H1 (cell line): ENCODE measurements around the gene IFNL2. TPM values are rescaled to one million over a fixed set of nuclear protein-coding genes. Genes with fewer than 3 reads are reported as not detected.

Experiments used
- CTCF ChIA-PET: fragments of 300-600 bp; sonication (Branson Sonifier 250); formaldehyde crosslinking; loops from one replicate; lab custom pipeline; 2021; ENCODE audit not compliant: partially characterized antibody; lab: Charles Lee
- POLR2A ChIA-PET: fragments of 300-600 bp; sonication (Branson Sonifier 250); formaldehyde crosslinking; loops from one replicate; lab custom pipeline; 2021; ENCODE audit warnings: inconsistent platforms; ENCODE audit not compliant: partially characterized antibody; lab: Charles Lee
- DNase-seq, 2 experiments: peaks; one replicate each; pipeline versions ENCODE4 v3.0.0 to v3.0.0-alpha.2; 2010 to 2022; ENCODE audit warnings: low spot score in 2 of 2, low read depth in 1 of 2, mixed read lengths in 1 of 2
- FAIRE-seq: peaks from 2 replicates; lab custom pipeline; 2011; peaks lifted over from hg19 to GRCh38; lab: Jason Lieb, UNC
- H2AFZ ChIP-seq: 2 replicates; pipeline ENCODE4 v1.8.1; 2012; ENCODE audit warnings: low read length, inconsistent platforms
- H2AK5ac ChIP-seq: 2 replicates; pipeline ENCODE4 v1.6.1; 2013; ENCODE audit warnings: low read depth, low read length
- H2BK120ac ChIP-seq: replicated peaks from 2 replicates; pipeline ENCODE3; 2013; ENCODE audit warnings: low read depth, low read length, inconsistent platforms
- H2BK12ac ChIP-seq: 2 replicates; pipeline ENCODE4 v1.6.1; 2013; ENCODE audit warnings: low read depth, low read length
- H2BK15ac ChIP-seq: 2 replicates; pipeline ENCODE4 v1.6.1; 2013; ENCODE audit warnings: low read length
- H2BK20ac ChIP-seq: 2 replicates; pipeline ENCODE4 v1.6.1; 2013; ENCODE audit warnings: low read length
- H2BK5ac ChIP-seq: 2 replicates; pipeline ENCODE4 v1.6.1; 2013; ENCODE audit warnings: low read depth, low read length
- H3K14ac ChIP-seq: 2 replicates; pipeline ENCODE4 v1.6.1; 2013; ENCODE audit warnings: inconsistent platforms; ENCODE audit not compliant: insufficient read length
- H3K18ac ChIP-seq: 2 replicates; pipeline ENCODE4 v1.6.1; 2013; ENCODE audit warnings: low read length; ENCODE audit errors: extremely low read depth
- H3K23ac ChIP-seq: 2 replicates; pipeline ENCODE4 v1.6.1; 2013; ENCODE audit warnings: inconsistent platforms; ENCODE audit not compliant: insufficient read length
- H3K23me2 ChIP-seq: 2 replicates; pipeline ENCODE4 v1.6.1; 2013; ENCODE audit warnings: low read depth, low read length
- H3K27ac ChIP-seq: 2 replicates; pipeline ENCODE4 v1.6.1; 2011; ENCODE audit warnings: low read depth, low read length, inconsistent platforms
- H3K27me3 ChIP-seq, 4 experiments: replicated peaks in 1 of 4; 1 replicate in 1 of 4; 2 replicates in 3 of 4; pipeline versions ENCODE4 v1.6.1 to v1.8.1; 2011 to 2013; ENCODE audit warnings: low read length in 3 of 4, mild to moderate bottlenecking in 3 of 4, inconsistent platforms in 2 of 4, mixed read lengths in 2 of 4, moderate library complexity in 1 of 4; ENCODE audit not compliant: control insufficient read depth in 3 of 4, insufficient read depth in 3 of 4; ENCODE audit errors: extremely low read depth in 1 of 4
- H3K36me3 ChIP-seq, 4 experiments: 2 replicates each; pipeline versions ENCODE4 v1.6.1 to v1.8.1; 2011 to 2013; ENCODE audit warnings: mild to moderate bottlenecking in 4 of 4, low read length in 3 of 4, moderate library complexity in 2 of 4, control low read depth in 1 of 4, inconsistent platforms in 1 of 4; ENCODE audit not compliant: insufficient read depth in 4 of 4, control insufficient read depth in 2 of 4
- H3K4ac ChIP-seq: replicated peaks from 2 replicates; pipeline ENCODE3; 2013; ENCODE audit warnings: low read length, low read depth, mixed read lengths, inconsistent platforms; ENCODE audit not compliant: insufficient read length
- H3K4me1 ChIP-seq, 4 experiments: replicated peaks in 1 of 4; 1 replicate in 1 of 4; 2 replicates in 3 of 4; pipeline versions ENCODE4 v1.6.1 to v1.8.1; 2011 to 2013; ENCODE audit warnings: low read length in 3 of 4, inconsistent platforms in 2 of 4, mixed read lengths in 1 of 4; ENCODE audit not compliant: insufficient read depth in 4 of 4, control insufficient read depth in 3 of 4
- H3K4me2 ChIP-seq, 2 experiments: 2 replicates each; pipeline versions ENCODE4 v1.6.1 to v1.8.1; 2011 to 2013; ENCODE audit warnings: low read depth in 2 of 2, low read length in 2 of 2, control low read depth in 1 of 2, inconsistent platforms in 1 of 2, mild to moderate bottlenecking in 1 of 2; ENCODE audit not compliant: insufficient read depth in 1 of 2
- H3K4me3 ChIP-seq, 4 experiments: fragments of 200-600, 300-600 bp in 1 of 4; sonication (generic), shearing (Covaris generic), sonication (Bioruptor Twin) in 1 of 4; 2 replicates each; pipeline versions ENCODE4 v1.5.1 to v1.8.1; 2011 to 2016; ENCODE audit warnings: low read length in 4 of 4, low read depth in 3 of 4, control low read depth in 2 of 4, inconsistent platforms in 2 of 4, mild to moderate bottlenecking in 2 of 4, mixed read lengths in 1 of 4, moderate library complexity in 1 of 4; ENCODE audit not compliant: insufficient read depth in 2 of 4; ENCODE audit errors: extremely low read depth in 1 of 4
- H3K56ac ChIP-seq: replicated peaks from 2 replicates; pipeline ENCODE3; 2013; ENCODE audit warnings: low read depth, mild to moderate bottlenecking, mixed read lengths, low read length, inconsistent platforms; ENCODE audit not compliant: insufficient read length
- H3K79me1 ChIP-seq: 2 replicates; pipeline ENCODE4 v1.6.1; 2013; ENCODE audit warnings: low read depth, low read length, control low read depth
- H3K79me2 ChIP-seq, 2 experiments: 2 replicates each; pipeline versions ENCODE4 v1.6.1 to v1.8.1; 2012 to 2013; ENCODE audit warnings: low read length in 2 of 2, mild to moderate bottlenecking in 2 of 2, inconsistent platforms in 1 of 2; ENCODE audit not compliant: insufficient read depth in 2 of 2, control insufficient read depth in 1 of 2
- H3K9ac ChIP-seq, 4 experiments: replicated peaks in 1 of 4; 1 replicate in 1 of 4; 2 replicates in 3 of 4; pipeline versions ENCODE4 v1.6.1 to v1.8.1; 2011 to 2013; ENCODE audit warnings: low read depth in 3 of 4, low read length in 3 of 4, control low read depth in 2 of 4, mild to moderate bottlenecking in 2 of 4, moderate library complexity in 2 of 4, inconsistent platforms in 1 of 4; ENCODE audit errors: extremely low read depth in 1 of 4
- H3K9me3 ChIP-seq, 2 experiments: 2 replicates each; pipeline versions ENCODE4 v1.6.1 to v1.8.1; 2012 to 2013; ENCODE audit warnings: mild to moderate bottlenecking in 2 of 2, moderate library complexity in 2 of 2, control low read depth in 1 of 2, inconsistent platforms in 1 of 2, low read depth in 1 of 2, low read length in 1 of 2, mixed read lengths in 1 of 2; ENCODE audit not compliant: insufficient read depth in 2 of 2
- H4K20me1 ChIP-seq, 2 experiments: replicated peaks in 1 of 2; 2 replicates each; pipeline versions ENCODE3 to v1.8.1; 2011 to 2013; ENCODE audit warnings: inconsistent platforms in 2 of 2, low read length in 2 of 2, mild to moderate bottlenecking in 1 of 2; ENCODE audit not compliant: insufficient read depth in 2 of 2, control insufficient read depth in 1 of 2
- H4K5ac ChIP-seq: 2 replicates; pipeline ENCODE4 v1.6.1; 2013; ENCODE audit warnings: low read length, low read depth, mixed read lengths, inconsistent platforms; ENCODE audit not compliant: insufficient read length
- H4K8ac ChIP-seq: 2 replicates; pipeline ENCODE4 v1.8.0; 2013; ENCODE audit warnings: mild to moderate bottlenecking, moderate library complexity, low read length, inconsistent platforms; ENCODE audit not compliant: insufficient read depth; ENCODE audit errors: extremely low read depth
- H4K91ac ChIP-seq: replicated peaks from 2 replicates; pipeline ENCODE3; 2013; ENCODE audit warnings: low read length, mixed read lengths, inconsistent platforms; ENCODE audit not compliant: insufficient read length
- KDM1A ChIP-seq: fragments of 200-600, 300-600 bp; sonication (generic); IDR thresholded peaks from 2 replicates; pipeline ENCODE4 v1.7.1; 2016; ENCODE audit warnings: mild to moderate bottlenecking, low read length, borderline replicate concordance
- WGBS, 2 experiments: shearing (Covaris generic) in 1 of 2; methylation state at CpG; one replicate each; pipeline versions ENCODE4 v1.1.6 to v1.1.7; 2013 to 2015; ENCODE audit warnings: low lambda C conversion rate in 2 of 2, mixed read lengths in 2 of 2, inconsistent platforms in 1 of 2, low coverage in 1 of 2, missing lambda C conversion rate in 1 of 2; ENCODE audit not compliant: insufficient replicate concordance in 2 of 2, insufficient coverage in 1 of 2, insufficient read length in 1 of 2; ENCODE audit errors: extremely low coverage in 1 of 2, missing lambda C conversion rate in 1 of 2; 5-methylcytosine and 5-hydroxymethylcytosine counted together
- polyA plus RNA-seq, 7 experiments: library from polyadenylated mRNA; depleted of rRNA in 3 of 7; stranded (reverse) in 5 of 7; unstranded in 2 of 7; fragments of >200 nt in 5 of 7; fragments of 200-250 nt in 2 of 7; gene quantifications; 1 replicate in 5 of 7; 2 replicates in 1 of 7; 4 replicates in 1 of 7; pipeline versions ENCODE4 v1.2.1 to v1.2.3, GENCODE V29; 2011 to 2013; ENCODE audit warnings: missing spikeins in 2 of 7, mixed read lengths in 2 of 7
- total RNA-seq: library from RNA; stranded (reverse); fragmentation: NEBNext Ultra II Directional; extraction: Animal tissue kit (Norgen Biotek cat#: 25700); gene quantifications from 2 replicates; pipeline ENCODE4 v1.2.1, GENCODE V29; 2021
- TF ChIP-seq, protein P1 (sequence below): IDR thresholded peaks from 2 replicates; pipeline ENCODE4 v1.6.1; 2012; ENCODE audit warnings: inconsistent platforms

IFNL2 gene
- total and polyA plus RNA-seq, 2 of the 8 experiments (the other 6 are each of a cell fraction or from before 2014, with no cell fraction given) = not detected

DNA sequence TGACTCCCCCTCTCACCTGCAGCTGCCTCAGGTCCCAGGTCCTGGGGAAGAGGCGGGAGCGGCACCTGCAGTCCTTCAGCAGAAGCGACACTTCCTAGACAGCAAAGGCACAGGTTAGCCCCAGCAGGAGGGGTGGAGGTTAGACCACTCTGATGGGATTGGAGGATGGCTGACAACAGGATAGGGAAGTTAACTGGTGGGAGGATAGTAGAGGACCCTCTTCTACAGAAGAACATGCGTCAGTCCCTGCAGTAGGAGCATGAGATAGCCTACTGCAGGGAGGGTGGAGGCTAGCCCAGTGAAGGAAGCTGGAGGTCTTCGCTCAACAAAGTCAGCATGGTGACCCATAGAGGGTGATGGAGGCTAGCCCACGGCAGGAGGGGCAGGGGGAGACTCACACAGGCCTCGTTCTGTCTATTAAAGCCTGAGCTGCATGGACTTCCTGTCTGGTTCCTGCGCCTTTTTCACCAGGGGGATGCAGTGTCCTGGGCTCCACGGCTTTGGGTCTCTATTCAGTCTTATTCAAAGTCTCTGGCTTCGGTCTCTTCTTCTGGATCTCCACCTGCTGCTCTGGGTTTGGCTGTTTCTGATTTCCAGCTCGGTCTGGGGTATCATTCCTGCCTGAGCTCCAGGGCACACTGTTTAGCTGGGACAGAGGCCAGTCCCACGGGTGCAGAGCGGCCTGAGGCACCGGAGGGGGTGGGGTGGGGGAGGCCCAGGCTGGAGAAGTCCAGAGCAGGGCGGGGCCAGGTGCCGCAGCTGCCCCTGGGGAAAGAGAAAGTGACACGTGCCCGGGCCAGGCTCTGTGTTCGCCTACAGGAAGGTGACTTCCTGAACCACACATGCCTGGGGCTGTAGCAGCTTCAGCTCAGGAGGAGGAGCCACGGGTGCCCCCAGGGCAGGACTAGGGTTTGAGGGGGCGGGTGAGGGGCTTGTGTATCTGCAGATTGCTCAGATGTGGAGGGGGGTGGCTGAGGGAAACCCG, 30.7 kb upstream of the IFNL2 start:
- Histone ChIP-seq H3K56ac (no peak overlapping the region), H3K4ac (no peak overlapping the region), H2BK12ac (no peak overlapping the region; the same call in 1 of the 2 replicates), H3K9me3 (no peaks in the 10 kb centered on the region), H3K23me2 (peaks cover 2% of the 10 kb centered on the region; the same call in 1 of the 2 replicates), H4K91ac (no peak overlapping the region), H3K18ac (no peak overlapping the region), H3K9ac (no peak overlapping the region), H4K8ac (no peak overlapping the region), H4K5ac (no peak overlapping the region), H2BK120ac (no peak overlapping the region), H2AFZ (no peak overlapping the region), H3K79me1 (no peaks in the 10 kb centered on the region), H4K20me1 (peaks cover 0 to 1% of the 10 kb centered on the region in 2 experiments), H3K4me1 (no peaks in the 10 kb centered on the region), H3K27ac (no peak overlapping the region), H3K14ac (no peak overlapping the region), H3K27me3 (peaks cover 0 to 4% (median 1%) of the 10 kb centered on the region in 4 experiments; a peak in 2 of 7 replicates), H2BK5ac (no peak overlapping the region), H2BK20ac (0 out of 2 replicates have a peak overlapping the region, but pooled peaks have one; percentile 80), H3K23ac (no peak overlapping the region), H2BK15ac (no peak overlapping the region), H3K36me3 (no peaks in the 10 kb centered on the region), H3K79me2 (no peaks in the 10 kb centered on the region), H3K4me3 (no peak overlapping the region)
- POLR2A ChIA-PET = no interaction called here
- CTCF ChIA-PET = interaction anchor here (0.6 to 2.1 kb wide), 4 partner anchors 15 to 94 kb away, joined by 3 to 10 read pairs (median 4); no protein-coding TSS in a partner anchor
- FAIRE-seq (no peak), DNase-seq (no peak)
- 80% methylated on average over 17 of the region's 22 CpGs; no CpG with 5 or more reads in 1 of the 2 experiments for WGBS, 2 experiments
- TF ChIP-seq KDM1A = no peak
- TF ChIP-seq, protein P1, sequence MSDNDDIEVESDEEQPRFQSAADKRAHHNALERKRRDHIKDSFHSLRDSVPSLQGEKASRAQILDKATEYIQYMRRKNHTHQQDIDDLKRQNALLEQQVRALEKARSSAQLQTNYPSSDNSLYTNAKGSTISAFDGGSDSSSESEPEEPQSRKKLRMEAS = peak; percentile 34; the same call in 1 of the 2 replicates
- TF ChIP-seq, all 59 proteins: peak for 1
- Histone ChIP-seq H2AK5ac (no peak overlapping the region), H3K4me2 (no peak overlapping the region)
